ENCODE data around the gene LIN7C.

DNA sequence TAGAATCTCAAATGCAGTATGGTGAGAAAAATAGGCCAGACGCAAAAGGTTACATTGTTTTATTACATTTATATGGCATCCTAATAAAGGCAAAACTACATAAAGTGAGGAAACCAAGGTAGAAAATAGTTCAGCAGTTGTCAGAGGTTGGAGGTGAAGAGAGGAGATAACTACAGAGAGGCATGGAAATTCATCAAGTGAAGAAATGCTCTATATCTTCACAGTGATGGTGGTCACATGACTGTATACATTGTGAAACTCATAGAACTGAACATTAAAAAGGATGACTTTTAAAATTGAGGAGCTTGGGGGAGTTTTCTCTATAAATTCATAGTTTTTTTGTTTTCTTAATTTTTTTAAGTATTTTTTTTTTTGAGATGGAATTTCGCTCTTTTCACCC is 48.4 kb downstream of the LIN7C start:
- no peak for TF ChIP-seq CTCF (optimal IDR thresholded peaks at IDR 0.05 in 1 of 3, IDR thresholded peaks at IDR 0.05 in 1 of 3, conservative IDR thresholded peaks at IDR 0.05 in 1 of 3; ENCODE audit: extremely low read depth in 1 of 3, insufficient read depth in 2 of 3, low read length in 3 of 3)
- no peak for TF ChIP-seq EZH2 (IDR thresholded peaks at IDR 0.05; ENCODE audit: low read length)

All from keratinocyte (primary cell).